Activated CD4-positive, CD25-positive, alpha-beta regulatory T cell (primary cell): Measurements from ENCODE around the gene CD68.

Source experiments
- DNase-seq, 4 experiments: peaks; one replicate each; lab custom pipeline; 2025; lab: John Stamatoyannopoulos, UW

The CD68 gene, protein sequence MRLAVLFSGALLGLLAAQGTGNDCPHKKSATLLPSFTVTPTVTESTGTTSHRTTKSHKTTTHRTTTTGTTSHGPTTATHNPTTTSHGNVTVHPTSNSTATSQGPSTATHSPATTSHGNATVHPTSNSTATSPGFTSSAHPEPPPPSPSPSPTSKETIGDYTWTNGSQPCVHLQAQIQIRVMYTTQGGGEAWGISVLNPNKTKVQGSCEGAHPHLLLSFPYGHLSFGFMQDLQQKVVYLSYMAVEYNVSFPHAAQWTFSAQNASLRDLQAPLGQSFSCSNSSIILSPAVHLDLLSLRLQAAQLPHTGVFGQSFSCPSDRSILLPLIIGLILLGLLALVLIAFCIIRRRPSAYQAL

DNA sequence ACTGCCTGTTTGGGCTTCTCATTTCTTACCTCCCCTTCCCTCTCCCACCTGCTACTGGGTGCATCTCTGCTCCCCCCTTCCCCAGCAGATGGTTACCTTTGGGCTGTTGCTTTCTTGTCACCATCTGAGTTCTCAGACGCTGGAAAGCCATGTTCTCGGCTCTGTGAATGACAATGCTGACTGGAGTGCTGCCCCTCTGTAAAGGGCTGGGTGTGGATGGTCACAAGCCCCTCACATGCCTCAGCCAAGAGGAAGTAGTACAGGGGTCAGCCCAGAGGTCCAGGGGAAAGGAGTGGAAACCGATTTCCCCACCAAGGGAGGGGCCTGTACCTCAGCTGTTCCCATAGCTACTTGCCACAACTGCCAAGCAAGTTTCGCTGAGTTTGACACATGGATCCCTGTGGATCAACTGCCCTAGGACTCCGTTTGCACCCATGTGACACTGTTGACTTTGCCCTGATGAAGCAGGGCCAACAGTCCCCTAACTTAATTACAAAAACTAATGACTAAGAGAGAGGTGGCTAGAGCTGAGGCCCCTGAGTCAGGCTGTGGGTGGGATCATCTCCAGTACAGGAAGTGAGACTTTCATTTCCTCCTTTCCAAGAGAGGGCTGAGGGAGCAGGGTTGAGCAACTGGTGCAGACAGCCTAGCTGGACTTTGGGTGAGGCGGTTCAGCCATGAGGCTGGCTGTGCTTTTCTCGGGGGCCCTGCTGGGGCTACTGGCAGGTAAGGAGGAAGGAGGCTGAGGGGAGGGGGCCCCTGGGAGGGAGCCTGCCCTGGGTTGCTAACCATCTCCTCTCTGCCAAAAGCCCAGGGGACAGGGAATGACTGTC is at the start of gene CD68:
Gene CD68 (plus strand): TSS at position 638 of the 833 bp plus-strand sequence. CDS start 40 bp downstream, at position 678.
- DNase-seq = peak in 3 of 4 experiments; percentile 33 to 58 (median 35)

DNA sequence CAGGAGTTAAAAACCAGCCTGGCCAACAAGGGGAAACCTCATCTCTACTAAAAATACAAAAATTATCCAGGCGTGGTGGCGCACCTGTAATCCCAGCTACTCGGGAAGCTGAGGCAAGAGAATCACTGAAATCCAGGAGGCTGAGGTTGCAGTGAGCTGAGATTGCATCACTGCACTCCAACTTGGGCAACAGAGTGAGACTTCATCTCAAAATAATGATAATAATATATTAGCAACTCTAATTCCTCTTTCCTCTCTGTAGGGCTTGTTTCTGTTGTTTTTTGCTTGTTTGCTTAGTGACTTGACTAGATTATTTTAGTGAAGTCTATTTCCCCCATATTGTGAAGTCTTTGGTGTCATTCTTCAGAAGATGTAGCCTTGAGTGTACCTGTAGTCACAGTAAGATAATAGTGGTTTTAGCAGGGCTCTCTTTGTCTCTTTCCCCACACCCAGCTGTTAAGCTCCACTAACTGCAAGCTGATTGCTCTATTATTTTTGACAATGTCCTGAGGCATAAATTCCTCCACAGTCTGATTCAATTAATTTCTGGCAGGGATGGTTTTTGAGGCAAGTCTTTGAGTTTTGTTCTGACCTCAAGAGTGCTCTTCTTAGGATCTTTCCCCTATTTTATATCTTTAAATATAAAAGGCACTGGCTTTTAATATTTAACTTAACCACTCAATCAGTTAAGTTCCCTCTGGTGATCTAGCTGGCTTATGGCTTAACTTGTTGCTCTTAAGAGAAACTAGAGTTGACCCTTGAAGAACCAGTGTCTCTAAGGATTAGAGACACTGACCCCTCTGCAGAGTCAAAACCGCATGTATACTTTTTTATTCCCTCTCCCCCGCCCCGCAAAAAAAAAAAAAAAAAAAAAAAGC is 49.2 kb upstream of the CD68 start:
- DNase-seq = no peak

DNA sequence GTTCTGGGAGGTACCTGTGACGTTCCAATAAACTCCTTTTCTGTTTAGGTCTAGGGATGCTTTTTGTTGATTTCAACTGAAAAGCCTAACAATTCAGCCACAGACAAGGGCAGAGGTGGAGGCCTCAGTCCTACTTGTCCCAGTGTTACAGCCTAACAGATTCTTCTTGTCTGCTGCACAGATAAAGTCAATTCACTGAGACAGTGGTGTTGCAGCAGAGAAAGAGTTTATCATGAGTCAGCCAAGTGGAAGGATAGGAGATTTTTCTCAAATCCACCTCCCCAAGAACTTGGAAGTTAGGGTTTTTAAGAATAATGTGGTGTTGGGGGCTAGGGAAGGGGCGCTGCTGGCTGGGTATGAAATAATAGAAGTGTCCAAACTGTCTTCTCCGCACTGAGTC is 41.4 kb upstream of the CD68 start:
- DNase-seq = no peak

DNA sequence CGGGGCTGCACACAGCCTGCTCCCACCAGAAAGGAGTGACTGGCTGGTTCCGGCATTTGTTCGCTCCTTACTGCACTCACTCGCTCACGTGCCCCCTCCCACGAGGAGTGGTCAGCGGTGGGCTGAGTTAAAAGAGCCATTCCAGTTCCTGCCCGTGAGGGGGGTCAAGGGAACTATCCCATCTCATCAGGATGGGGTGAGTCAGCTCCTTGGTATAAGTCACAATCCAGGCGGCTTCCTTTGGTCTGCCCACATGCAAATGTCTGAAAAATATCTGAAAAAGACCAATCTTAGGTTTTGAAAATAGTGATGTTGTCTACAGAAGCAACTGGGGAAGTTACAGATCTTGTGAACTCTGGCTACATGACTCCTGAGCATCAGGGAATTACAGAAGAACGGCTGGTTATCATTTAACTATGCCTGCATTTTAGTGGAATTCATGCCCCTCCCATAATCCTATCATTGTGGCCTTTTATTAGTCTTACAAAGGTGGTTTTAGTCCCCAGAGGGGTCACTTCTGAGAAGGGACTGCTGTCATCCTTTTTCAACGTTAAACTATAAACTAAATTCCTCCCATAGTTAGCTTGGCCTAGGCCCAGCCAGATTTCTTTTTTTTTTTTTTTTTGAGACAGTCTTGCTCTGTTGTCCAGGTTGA is 40.4 kb upstream of the CD68 start:
- DNase-seq = no peak

DNA sequence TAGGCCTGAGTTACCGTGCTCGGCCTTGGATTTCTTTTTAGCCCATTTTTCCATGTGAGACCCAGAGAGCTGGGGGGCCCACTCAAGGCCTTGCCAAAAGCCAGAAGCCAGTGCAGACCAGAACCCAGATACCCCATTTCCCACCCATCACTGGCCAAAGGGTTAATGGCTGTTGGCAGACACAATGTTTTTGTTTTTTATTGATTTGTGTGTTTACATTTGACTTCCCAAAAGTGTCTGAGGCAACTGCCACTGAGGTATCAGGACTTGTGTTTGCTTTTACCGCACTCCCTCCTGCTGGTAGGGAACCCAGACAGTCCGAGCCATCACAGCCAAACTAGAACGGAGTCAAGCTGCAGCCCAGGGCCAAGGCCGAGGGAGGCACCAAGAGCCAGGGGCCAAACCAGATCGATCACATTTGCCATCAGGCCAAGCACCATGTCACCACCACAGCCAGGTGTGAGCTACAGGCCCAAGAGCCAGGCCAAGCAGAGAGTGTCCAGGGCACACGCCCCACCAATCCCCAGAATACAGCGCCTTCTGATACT is 38.3 kb upstream of the CD68 start:
- no peak for DNase-seq

DNA sequence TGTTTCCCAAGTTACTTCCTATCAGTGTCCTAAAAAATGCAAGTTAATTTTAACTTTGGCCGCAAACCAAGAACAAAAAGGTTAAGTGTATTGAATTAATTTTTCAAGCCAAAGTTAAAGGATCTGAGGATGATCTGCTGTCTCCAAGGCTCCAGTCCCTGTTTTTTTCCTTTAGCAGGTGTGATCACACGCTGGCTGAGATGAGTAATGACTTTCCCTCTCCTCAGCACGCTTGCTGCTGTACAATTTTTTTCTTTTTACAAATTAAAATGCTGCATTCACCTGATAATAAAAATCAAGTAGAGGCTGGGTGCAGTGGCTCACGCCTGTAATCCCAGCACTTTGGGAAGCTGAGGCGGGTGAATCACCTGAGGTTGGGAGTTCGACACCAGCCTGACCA is 34.5 kb upstream of the CD68 start:
- no peak for DNase-seq

DNA sequence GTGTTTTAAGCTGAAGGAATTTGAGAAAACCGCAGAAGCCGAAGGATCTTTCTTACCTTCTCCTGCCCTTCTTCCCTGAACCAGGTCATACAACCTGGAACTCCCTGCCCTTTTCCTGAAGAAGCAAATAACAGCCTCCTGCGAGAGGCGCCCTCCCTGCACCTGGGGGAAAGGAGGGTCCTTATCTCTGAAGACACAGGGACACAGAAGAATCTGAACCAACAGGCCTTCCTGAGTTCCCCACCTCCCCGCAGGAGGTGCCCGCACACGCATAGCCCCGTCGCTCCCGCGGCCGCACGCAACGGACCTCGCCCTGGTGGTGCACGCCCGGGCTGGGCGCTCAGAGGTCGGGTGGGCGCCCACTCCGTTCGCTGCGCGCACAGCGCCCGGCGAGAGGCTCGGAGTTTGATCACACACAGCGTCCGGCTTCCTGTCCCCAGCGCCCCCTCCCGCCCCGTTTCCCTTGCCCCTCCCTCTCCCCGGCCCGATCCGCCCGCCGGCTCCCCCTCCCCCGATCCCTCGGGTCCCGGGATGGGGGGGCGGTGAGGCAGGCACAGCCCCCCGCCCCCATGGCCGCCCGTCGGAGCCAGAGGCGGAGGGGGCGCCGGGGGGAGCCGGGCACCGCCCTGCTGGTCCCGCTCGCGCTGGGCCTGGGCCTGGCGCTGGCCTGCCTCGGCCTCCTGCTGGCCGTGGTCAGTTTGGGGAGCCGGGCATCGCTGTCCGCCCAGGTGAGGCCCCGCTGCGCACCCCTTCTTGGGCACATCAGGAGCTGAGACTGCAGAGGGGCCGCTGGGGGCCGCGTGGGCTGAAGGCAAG is 30.6 kb upstream of the CD68 start, which contains the start of gene TNFSF12:
Gene TNFSF12 (plus strand): TSS at position 474 of the 816 bp plus-strand sequence. CDS start 96 bp downstream, at position 570.
- peak in 2 of 4 experiments; percentile 44 to 56 for DNase-seq

DNA sequence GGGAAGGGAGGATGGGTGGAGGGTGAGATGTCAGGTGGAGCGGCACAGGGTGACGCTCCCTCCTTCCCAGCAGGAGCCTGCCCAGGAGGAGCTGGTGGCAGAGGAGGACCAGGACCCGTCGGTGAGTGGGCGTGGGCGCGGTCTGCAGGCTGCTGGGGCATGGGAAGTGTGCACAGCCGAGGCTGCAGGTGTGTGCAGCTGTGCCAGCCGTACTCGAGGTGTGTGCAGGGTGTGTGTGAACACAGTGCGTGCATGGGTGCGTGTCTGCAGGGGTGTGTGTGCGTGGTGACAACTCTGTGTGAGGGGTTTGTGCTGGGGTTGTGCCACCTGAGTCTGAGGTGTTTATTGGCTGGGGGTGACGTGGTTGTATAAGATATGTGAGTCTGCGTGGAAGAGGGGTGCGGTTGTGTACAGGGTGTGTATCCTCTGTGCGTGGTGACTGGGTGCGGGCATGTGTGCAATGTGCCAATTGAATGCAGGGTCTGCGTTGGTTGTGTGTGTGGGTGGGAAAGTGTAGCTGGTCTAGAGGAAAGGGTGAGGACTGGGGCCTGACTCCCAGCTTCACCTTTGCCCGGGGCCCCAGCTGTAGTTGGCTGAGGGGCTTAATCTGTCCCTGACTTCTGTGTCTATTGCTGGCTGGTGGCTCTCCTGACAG is 29.9 kb upstream of the CD68 start:
- DNase-seq = peak in 1 of 4 experiments; percentile 40

DNA sequence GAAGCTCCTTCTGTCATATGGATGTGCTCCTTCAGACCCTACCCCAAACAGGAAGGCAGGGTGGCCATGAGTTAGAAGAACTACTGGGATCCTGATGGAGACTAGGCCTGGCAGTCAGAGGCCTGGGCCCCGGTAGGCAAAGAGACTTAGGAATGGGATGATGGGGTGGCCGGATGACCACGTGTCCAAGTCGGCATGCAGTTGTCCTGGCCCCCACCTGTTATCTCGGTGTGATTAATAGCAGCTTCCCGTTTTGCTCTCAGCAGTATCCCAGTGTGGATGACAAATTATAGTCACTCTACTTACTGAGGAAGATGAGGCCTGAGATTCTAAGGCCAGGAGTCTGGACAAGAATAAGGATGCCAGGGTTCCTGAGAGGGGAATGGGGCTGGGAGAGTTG is 29.1 kb upstream of the CD68 start:
- DNase-seq = no peak

DNA sequence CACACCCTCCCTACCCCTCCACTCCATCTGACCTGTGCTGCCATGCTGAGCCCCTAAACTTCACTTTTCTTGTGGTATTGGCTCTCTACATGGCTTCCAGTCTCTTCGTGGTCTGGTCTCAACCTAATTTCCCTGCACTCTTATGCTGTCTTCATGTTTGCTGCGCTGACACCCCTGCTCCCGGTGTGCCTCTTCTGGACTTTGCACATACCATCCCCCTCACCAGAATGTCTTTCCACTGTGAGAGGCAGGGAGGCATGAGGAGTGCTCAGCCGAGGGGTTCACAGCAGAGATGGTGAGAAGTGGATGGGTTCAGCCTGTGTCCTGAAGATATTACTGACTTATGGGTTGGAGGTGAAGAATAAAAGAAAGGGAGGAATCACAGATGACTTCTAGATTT is 28.0 kb upstream of the CD68 start:
- no peak for DNase-seq

DNA sequence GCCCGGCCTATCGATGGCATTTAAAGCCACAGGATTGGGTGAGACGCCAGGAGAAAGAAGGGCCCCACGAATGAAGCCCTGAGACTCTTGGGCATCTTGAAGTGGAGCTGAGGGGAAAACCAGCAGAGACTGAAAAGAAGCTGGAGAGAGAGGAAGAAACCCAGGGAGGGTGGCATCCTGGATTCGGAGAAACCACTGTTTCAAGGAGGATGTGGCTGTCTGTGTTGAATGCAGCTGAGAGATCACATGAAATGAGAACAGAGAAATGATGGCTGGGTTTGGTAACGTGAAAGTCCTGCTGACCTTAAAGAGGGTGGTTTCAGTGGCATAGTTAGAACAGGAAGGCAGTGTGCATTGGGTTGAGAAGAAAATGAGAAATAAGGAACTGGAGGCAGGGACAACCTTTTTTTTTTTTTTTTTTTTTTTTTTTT is 26.8 kb upstream of the CD68 start:
- peak in 1 of 4 experiments; percentile 19 for DNase-seq

DNA sequence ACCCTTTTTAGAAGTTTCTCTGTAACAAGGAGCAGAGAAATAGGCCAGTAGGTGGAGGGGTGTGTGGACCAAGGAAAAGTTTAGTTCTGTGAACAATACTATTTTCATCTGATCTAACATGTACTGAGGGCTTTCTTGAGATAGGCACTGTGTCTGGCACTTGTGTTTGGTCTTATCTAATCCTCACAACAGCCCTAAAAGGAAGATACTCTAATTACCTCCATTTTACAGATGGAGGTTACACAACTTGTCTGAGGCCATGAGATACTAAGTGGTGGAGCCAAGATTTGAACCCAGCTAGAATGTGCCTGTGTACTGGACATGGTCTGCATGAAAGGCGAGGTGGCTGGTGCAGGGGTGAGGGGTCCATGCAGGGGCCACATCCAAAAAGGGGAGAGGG is 26.1 kb upstream of the CD68 start:
- no peak for DNase-seq

DNA sequence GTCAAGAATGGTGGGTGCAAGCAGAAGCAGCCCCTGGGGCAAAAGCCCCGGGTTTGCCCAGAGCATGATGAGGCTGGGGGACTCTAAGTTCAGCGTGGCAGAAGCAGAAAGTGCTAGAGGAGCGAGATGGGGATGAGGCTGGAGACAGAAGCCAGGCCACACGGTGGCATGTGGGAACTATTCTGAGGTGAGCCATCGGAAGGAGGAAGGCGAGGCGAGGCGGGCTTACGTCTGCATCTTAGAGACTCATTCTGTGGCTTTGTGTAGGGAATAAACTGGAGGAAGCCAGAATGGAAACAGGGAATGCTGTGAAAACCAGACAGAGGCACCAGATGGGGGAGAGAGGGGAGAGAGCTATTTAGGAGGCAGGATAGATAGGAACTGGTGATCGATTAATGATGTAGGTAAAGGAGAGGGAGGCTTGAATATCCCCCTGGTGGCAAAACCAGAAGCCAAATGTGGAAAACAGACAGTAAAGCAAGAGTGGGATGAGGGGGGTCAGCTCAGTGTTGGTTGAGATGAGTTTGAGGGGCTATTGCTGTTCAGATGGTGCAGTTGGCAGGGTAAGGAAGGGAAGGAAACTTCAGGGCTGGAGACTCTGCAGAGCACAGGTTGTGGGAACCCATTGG is 24.0 kb upstream of the CD68 start:
- no peak for DNase-seq

DNA sequence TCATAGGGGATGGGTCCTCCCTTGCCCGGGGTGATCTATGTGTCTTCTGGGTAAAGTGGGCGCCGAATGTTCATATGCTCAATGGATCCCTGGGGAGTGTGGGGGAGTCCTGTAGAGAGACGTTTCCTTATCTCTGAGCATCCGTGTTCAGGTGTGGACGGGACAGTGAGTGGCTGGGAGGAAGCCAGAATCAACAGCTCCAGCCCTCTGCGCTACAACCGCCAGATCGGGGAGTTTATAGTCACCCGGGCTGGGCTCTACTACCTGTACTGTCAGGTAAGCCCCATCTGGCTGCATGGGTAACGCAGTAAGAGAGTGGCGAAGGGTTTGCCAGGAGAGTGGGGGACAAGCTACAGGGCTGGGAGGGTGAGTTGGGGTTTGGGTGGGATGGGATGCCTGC is 22.8 kb upstream of the CD68 start:
- no peak for DNase-seq

DNA sequence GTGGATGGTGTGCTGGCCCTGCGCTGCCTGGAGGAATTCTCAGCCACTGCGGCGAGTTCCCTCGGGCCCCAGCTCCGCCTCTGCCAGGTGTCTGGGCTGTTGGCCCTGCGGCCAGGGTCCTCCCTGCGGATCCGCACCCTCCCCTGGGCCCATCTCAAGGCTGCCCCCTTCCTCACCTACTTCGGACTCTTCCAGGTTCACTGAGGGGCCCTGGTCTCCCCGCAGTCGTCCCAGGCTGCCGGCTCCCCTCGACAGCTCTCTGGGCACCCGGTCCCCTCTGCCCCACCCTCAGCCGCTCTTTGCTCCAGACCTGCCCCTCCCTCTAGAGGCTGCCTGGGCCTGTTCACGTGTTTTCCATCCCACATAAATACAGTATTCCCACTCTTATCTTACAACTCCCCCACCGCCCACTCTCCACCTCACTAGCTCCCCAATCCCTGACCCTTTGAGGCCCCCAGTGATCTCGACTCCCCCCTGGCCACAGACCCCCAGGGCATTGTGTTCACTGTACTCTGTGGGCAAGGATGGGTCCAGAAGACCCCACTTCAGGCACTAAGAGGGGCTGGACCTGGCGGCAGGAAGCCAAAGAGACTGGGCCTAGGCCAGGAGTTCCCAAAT is 22.2 kb upstream of the CD68 start:
- DNase-seq = no peak

DNA sequence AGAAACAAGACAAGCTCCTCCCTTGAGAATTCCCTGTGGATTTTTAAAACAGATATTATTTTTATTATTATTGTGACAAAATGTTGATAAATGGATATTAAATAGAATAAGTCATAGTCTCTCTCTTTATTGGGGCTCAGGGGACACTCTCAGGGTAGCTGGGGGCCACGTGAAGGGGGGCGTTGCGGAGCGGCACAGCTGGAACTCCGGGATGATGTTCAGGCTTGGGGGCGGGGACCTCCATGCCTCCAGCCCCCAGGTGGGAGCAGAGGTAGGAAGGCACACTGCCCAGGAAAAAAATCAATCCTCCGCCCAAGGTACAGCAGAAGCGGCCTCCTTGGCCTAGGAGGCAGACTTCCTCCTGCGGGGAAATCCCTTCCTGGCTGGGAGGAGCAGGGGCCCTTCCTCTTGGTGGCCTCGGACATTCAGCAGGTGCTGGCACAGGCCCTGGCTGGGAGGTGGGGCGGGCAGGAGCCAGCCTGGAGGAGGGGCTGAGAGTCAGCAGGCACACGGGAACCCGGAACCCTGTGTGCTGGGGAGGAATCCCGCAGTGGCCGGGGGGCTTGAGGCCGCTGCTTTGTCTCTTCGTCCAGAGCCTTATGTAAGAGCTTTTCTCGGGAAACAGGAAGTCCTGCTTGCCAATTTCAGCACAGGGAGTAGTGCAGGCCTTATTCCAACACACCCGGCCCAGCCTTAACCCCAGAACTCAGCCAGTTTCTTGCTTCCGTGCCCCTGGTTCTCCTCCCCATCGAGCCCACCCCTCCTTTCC is 21.5 kb upstream of the CD68 start:
- no peak for DNase-seq

DNA sequence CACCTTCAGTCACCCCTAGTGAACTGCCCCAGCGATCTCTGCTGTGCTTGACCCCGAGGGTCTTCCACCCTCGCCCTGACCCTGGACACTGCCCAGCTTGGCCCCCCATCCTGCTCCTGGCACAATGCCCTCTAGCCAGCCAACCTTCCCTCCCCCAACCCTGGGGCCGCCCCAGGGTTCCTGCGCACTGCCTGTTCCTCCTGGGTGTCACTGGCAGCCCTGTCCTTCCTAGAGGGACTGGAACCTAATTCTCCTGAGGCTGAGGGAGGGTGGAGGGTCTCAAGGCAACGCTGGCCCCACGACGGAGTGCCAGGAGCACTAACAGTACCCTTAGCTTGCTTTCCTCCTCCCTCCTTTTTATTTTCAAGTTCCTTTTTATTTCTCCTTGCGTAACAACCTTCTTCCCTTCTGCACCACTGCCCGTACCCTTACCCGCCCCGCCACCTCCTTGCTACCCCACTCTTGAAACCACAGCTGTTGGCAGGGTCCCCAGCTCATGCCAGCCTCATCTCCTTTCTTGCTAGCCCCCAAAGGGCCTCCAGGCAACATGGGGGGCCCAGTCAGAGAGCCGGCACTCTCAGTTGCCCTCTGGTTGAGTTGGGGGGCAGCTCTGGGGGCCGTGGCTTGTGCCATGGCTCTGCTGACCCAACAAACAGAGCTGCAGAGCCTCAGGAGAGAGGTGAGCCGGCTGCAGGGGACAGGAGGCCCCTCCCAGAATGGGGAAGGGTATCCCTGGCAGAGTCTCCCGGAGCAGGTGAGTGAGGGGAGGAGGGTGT is 20.7 kb upstream of the CD68 start, which contains the start of gene TNFSF13:
Gene TNFSF13 (plus strand): TSS at position 207 of the 776 bp plus-strand sequence. CDS start 290 bp downstream, at position 497.
- no peak for DNase-seq
